HepG2 (cell line): ENCODE results near the gene TMEM107. TPM values are rescaled to one million over a fixed set of nuclear protein-coding genes. Genes with fewer than 3 reads are reported as not detected.

ENCODE experiments used
- CREB1 ChIP-seq, 2 experiments: fragments of 450-650 bp in 1 of 2; IDR thresholded peaks; 2 replicates each; pipeline ENCODE4 v1.6.1; 2016 to 2017; ENCODE audit warnings: control low read depth in 1 of 2, mild to moderate bottlenecking in 1 of 2, missing compliant biosample characterization in 1 of 2, missing genetic modification characterization in 1 of 2
- MATR3 ChIP-seq: sonication (generic); formaldehyde crosslinking; IDR thresholded peaks from 2 replicates; pipeline ENCODE4 v1.4.0; 2020; ENCODE audit warnings: missing genetic modification reagents
- MTA3 ChIP-seq: sonication (generic); formaldehyde crosslinking; IDR thresholded peaks from 2 replicates; pipeline ENCODE4 v1.4.0; 2020; ENCODE audit warnings: missing genetic modification reagents
- PHF5A ChIP-seq: IDR thresholded peaks from one replicate; pipeline ENCODE4 v1.6.1; 2018; ENCODE audit warnings: low read depth, missing genetic modification reagents; ENCODE audit not compliant: unreplicated experiment
- SIN3A ChIP-seq: IDR thresholded peaks from 2 replicates; pipeline ENCODE4 v1.6.1; 2011; ENCODE audit warnings: low read depth, mild to moderate bottlenecking, control low read depth, low read length, borderline replicate concordance
- ZNF138 ChIP-seq: sonication (generic); formaldehyde crosslinking; IDR thresholded peaks from 2 replicates; pipeline ENCODE4 v1.5.0; 2020; ENCODE audit warnings: mild to moderate bottlenecking, low read depth, missing genetic modification reagents
- ZNF232 ChIP-seq: sonication (generic); formaldehyde crosslinking; IDR thresholded peaks from 2 replicates; pipeline ENCODE4 v1.4.0; 2020; ENCODE audit warnings: missing genetic modification reagents, borderline replicate concordance
- ZNF329 ChIP-seq: sonication (generic); formaldehyde crosslinking; IDR thresholded peaks from 2 replicates; pipeline ENCODE4 v1.9.0; 2021; ENCODE audit warnings: low read depth, mild to moderate bottlenecking, missing genetic modification reagents
- ZNF34 ChIP-seq: sonication (generic); formaldehyde crosslinking; IDR thresholded peaks from 2 replicates; pipeline ENCODE4 v1.4.0; 2020; ENCODE audit warnings: mild to moderate bottlenecking, missing genetic modification reagents, borderline replicate concordance
- ZNF629 ChIP-seq: sonication (generic); formaldehyde crosslinking; conservative IDR thresholded peaks from 2 replicates; pipeline ENCODE4 v1.5.0; 2020; ENCODE audit warnings: missing genetic modification reagents
- ZNF775 ChIP-seq: sonication (generic); formaldehyde crosslinking; IDR thresholded peaks from 2 replicates; pipeline ENCODE4 v1.4.0; 2020; ENCODE audit warnings: missing genetic modification reagents, mild to moderate bottlenecking, moderate library complexity, borderline replicate concordance
- ZNF790 ChIP-seq: sonication (generic); formaldehyde crosslinking; IDR thresholded peaks from 2 replicates; pipeline ENCODE4 v1.8.0; 2022; ENCODE audit warnings: missing genetic modification reagents, mild to moderate bottlenecking, borderline replicate concordance
- ZNF792 ChIP-seq: IDR thresholded peaks from 2 replicates; pipeline ENCODE4 v1.6.1; 2016
- polyA plus RNA-seq, 8 experiments: library from polyadenylated mRNA; depleted of rRNA in 3 of 8; stranded (reverse) in 7 of 8; unstranded in 1 of 8; fragments of >200 nt; fragmentation: Illumina TruSeq in 4 of 8; extraction: Trizol in 4 of 8; gene quantifications; 2 replicates each; pipeline versions ENCODE4 v1.2.1 to v1.2.3, GENCODE V29; 2011 to 2016; ENCODE audit warnings: low read depth in 4 of 8, missing spikeins in 1 of 8, mixed read lengths in 1 of 8; ENCODE audit not compliant: insufficient read depth in 1 of 8
- total RNA-seq, 5 experiments: library from RNA; depleted of rRNA; stranded (reverse); fragments of >200 nt; fragmentation: Illumina TruSeq; extraction: Trizol; gene quantifications; 2 replicates each; pipeline ENCODE4 v1.2.3, GENCODE V29; 2016; ENCODE audit warnings: low read depth in 1 of 5
- TF ChIP-seq, protein P1 (sequence below): sonication (generic); formaldehyde crosslinking; IDR thresholded peaks from 2 replicates; pipeline ENCODE4 v1.5.0; 2020; ENCODE audit warnings: mild to moderate bottlenecking, missing genetic modification reagents
- TF ChIP-seq, protein P2 (sequence below): sonication (generic); formaldehyde crosslinking; IDR thresholded peaks from 2 replicates; pipeline ENCODE4 v1.8.0; 2022; ENCODE audit warnings: missing genetic modification reagents, mild to moderate bottlenecking, inconsistent platforms, borderline replicate concordance
- TF ChIP-seq, protein P3 (sequence below): sonication (generic); formaldehyde crosslinking; IDR thresholded peaks from 2 replicates; pipeline ENCODE4 v1.4.0; 2020; ENCODE audit warnings: missing genetic modification reagents, borderline replicate concordance
- TF ChIP-seq, protein P4 (sequence below): sonication (generic); formaldehyde crosslinking; IDR thresholded peaks from 2 replicates; pipeline ENCODE4 v1.8.0; 2022; ENCODE audit warnings: mild to moderate bottlenecking, missing genetic modification reagents; ENCODE audit not compliant: insufficient replicate concordance
- TF ChIP-seq, protein P5 (sequence below): sonication (generic); formaldehyde crosslinking; IDR thresholded peaks from 2 replicates; pipeline ENCODE4 v1.5.0; 2020; ENCODE audit warnings: mild to moderate bottlenecking, low read depth, missing genetic modification reagents, borderline replicate concordance

TMEM107 gene
- total and polyA plus RNA-seq, 2 of the 13 experiments (the other 11 are each of a cell fraction or from before 2014, with no cell fraction given) = 7.2 to 15.3 TPM

DNA sequence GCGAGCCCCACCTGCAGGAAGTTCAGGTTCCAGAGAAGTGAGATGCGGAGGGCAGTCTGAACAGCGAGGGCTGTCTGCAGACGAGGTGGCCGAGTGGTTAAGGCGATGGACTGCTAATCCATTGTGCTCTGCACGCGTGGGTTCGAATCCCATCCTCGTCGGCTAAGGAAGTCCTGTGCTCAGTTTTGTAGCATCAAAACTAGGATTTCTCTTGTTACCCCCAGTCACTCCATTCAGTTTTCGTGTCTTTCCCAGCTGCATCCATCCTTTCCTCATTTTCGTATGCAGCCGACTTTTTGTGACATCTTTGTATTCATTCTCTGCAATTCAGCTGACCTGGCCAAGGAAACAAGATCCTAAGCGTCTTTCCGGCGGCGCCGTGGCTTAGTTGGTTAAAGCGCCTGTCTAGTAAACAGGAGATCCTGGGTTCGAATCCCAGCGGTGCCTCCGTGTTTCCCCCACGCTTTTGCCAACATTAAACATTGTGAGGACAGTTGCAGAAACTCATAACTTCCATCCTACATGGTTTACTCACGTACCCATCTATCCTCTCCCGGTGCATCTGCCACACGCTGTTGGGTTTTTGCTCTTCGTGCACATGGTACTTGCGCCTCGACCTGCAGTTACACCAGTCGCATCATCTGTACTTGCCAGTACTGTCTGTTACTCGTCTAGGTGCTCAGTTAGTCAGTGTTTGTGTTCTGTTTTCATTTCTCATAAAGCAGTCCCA, 10.8 kb upstream of the TMEM107 start (continued):
- TF ChIP-seq, protein P1, sequence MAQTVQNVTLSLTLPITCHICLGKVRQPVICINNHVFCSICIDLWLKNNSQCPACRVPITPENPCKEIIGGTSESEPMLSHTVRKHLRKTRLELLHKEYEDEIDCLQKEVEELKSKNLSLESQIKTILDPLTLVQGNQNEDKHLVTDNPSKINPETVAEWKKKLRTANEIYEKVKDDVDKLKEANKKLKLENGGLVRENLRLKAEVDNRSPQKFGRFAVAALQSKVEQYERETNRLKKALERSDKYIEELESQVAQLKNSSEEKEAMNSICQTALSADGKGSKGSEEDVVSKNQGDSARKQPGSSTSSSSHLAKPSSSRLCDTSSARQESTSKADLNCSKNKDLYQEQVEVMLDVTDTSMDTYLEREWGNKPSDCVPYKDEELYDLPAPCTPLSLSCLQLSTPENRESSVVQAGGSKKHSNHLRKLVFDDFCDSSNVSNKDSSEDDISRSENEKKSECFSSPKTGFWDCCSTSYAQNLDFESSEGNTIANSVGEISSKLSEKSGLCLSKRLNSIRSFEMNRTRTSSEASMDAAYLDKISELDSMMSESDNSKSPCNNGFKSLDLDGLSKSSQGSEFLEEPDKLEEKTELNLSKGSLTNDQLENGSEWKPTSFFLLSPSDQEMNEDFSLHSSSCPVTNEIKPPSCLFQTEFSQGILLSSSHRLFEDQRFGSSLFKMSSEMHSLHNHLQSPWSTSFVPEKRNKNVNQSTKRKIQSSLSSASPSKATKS (CRISPR knock-in tag) = peak; percentile 69; the same call in 1 of the 2 replicates
- TF ChIP-seq ZNF232 (0 out of 2 replicates have a peak, but pooled peaks have one; percentile 71), ZNF792 (CRISPR knock-in tag) (peak; percentile 30; the same call in 1 of the 2 replicates), SIN3A (peak; percentile 64; the same call in 1 of the 2 replicates), MATR3 (CRISPR knock-in tag) (no peak), PHF5A (CRISPR knock-in tag) (peak; percentile 44), ZNF138 (CRISPR knock-in tag) (no peak), ZNF329 (CRISPR knock-in tag) (peak; percentile 58; the same call in 1 of the 2 replicates), MTA3 (CRISPR knock-in tag) (no peak), ZNF775 (no peak), CREB1 (IDR thresholded peaks at IDR 0.05) (peak; percentile 46; the same call in 1 of the 2 replicates), CREB1 (CRISPR knock-in tag; IDR thresholded peaks at IDR 0.05) (peak; percentile 57; the same call in 1 of the 2 replicates), ZNF34 (CRISPR knock-in tag) (no peak; the same call in 1 of the 2 replicates), ZNF790 (no peak), ZNF629 (CRISPR knock-in tag) (peak; percentile 57)
- TF ChIP-seq, protein P2, sequence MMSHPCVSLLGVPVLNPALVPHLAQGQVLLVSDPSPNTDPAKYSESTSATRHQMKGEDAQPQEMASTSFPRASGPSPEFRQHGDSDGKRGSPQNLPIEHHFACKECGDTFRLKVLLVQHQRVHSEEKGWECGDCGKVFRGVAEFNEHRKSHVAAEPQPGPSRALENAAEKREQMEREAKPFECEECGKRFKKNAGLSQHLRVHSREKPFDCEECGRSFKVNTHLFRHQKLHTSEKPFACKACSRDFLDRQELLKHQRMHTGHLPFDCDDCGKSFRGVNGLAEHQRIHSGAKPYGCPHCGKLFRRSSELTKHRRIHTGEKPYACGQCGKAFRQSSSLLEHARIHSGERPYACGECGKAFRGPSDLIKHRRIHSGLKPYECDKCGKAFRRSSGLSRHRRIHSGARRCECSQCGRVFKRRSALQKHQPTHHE = peak; percentile 84; the same call in 1 of the 2 replicates
- TF ChIP-seq, protein P3, sequence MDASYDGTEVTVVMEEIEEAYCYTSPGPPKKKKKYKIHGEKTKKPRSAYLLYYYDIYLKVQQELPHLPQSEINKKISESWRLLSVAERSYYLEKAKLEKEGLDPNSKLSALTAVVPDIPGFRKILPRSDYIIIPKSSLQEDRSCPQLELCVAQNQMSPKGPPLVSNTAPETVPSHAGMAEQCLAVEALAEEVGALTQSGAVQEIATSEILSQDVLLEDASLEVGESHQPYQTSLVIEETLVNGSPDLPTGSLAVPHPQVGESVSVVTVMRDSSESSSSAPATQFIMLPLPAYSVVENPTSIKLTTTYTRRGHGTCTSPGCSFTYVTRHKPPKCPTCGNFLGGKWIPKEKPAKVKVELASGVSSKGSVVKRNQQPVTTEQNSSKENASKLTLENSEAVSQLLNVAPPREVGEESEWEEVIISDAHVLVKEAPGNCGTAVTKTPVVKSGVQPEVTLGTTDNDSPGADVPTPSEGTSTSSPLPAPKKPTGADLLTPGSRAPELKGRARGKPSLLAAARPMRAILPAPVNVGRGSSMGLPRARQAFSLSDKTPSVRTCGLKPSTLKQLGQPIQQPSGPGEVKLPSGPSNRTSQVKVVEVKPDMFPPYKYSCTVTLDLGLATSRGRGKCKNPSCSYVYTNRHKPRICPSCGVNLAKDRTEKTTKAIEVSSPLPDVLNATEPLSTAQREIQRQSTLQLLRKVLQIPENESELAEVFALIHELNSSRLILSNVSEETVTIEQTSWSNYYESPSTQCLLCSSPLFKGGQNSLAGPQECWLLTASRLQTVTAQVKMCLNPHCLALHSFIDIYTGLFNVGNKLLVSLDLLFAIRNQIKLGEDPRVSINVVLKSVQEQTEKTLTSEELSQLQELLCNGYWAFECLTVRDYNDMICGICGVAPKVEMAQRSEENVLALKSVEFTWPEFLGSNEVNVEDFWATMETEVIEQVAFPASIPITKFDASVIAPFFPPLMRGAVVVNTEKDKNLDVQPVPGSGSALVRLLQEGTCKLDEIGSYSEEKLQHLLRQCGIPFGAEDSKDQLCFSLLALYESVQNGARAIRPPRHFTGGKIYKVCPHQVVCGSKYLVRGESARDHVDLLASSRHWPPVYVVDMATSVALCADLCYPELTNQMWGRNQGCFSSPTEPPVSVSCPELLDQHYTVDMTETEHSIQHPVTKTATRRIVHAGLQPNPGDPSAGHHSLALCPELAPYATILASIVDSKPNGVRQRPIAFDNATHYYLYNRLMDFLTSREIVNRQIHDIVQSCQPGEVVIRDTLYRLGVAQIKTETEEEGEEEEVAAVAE (CRISPR knock-in tag) = 0 out of 2 replicates have a peak, but pooled peaks have one; percentile 36
- TF ChIP-seq, protein P4, sequence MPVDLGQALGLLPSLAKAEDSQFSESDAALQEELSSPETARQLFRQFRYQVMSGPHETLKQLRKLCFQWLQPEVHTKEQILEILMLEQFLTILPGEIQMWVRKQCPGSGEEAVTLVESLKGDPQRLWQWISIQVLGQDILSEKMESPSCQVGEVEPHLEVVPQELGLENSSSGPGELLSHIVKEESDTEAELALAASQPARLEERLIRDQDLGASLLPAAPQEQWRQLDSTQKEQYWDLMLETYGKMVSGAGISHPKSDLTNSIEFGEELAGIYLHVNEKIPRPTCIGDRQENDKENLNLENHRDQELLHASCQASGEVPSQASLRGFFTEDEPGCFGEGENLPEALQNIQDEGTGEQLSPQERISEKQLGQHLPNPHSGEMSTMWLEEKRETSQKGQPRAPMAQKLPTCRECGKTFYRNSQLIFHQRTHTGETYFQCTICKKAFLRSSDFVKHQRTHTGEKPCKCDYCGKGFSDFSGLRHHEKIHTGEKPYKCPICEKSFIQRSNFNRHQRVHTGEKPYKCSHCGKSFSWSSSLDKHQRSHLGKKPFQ (CRISPR knock-in tag) = peak; percentile 26
- TF ChIP-seq, protein P5, sequence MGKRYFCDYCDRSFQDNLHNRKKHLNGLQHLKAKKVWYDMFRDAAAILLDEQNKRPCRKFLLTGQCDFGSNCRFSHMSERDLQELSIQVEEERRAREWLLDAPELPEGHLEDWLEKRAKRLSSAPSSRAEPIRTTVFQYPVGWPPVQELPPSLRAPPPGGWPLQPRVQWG (CRISPR knock-in tag) = no peak
